IMR-90 (cell line): ENCODE measurements around the gene LPAR1. TPM values are rescaled to one million over a fixed set of nuclear protein-coding genes. Genes with fewer than 3 reads are reported as not detected.

ENCODE experiments used
- ATAC-seq: fragments of 200-7000 bp; cut with Tn5 transposase; 2 replicates; pipeline ENCODE4 v1.9.1; 2020; ENCODE audit warnings: low read depth, mild to moderate bottlenecking, moderate library complexity
- BruUV-seq: library from RNA; stranded (reverse); fragments of 400-500 nt; replicated peaks from 2 replicates; lab custom pipeline; 2021; lab: Mats Ljungman, UMichigan
- CTCF ChIA-PET: fragments of 300-600 bp; formaldehyde crosslinking; extraction: SDS; loops from one replicate; lab custom pipeline; 2021; ENCODE audit warnings: antibody characterized with exemption; lab: Yijun Ruan, JAX
- POLR2A ChIA-PET: fragments of 300-600 bp; sonication (Branson Sonifier 250); formaldehyde crosslinking; loops from one replicate; lab custom pipeline; 2022; ENCODE audit warnings: antibody characterized with exemption; ENCODE audit not compliant: unreplicated experiment; lab: Charles Lee
- DNase-seq: peaks from one replicate; pipeline ENCODE4 v3.0.0; 2013
- H2AFZ ChIP-seq: replicated peaks from 2 replicates; pipeline ENCODE3; 2013; ENCODE audit warnings: low read length, mild to moderate bottlenecking; ENCODE audit not compliant: poor library complexity
- H2AK5ac ChIP-seq: 2 replicates; pipeline ENCODE4 v1.6.1; 2013; ENCODE audit warnings: low read depth, low read length, inconsistent platforms
- H2AK9ac ChIP-seq: replicated peaks from 2 replicates; pipeline ENCODE3; 2013; ENCODE audit warnings: mild to moderate bottlenecking, low read depth, low read length, moderate library complexity; ENCODE audit not compliant: poor library complexity
- H2BK120ac ChIP-seq: 2 replicates; pipeline ENCODE4 v1.6.1; 2013; ENCODE audit warnings: low read depth, low read length, inconsistent platforms
- H2BK15ac ChIP-seq: 3 replicates; pipeline ENCODE4 v1.6.1; 2013; ENCODE audit warnings: low read depth, low read length, inconsistent platforms
- H2BK20ac ChIP-seq: 2 replicates; pipeline ENCODE4 v1.6.1; 2013; ENCODE audit warnings: low read depth, mild to moderate bottlenecking, inconsistent platforms, low read length, moderate library complexity
- H2BK5ac ChIP-seq: 2 replicates; pipeline ENCODE4 v1.6.1; 2013; ENCODE audit warnings: mild to moderate bottlenecking, low read depth, low read length, inconsistent platforms; ENCODE audit not compliant: poor library complexity, severe bottlenecking
- H3K14ac ChIP-seq: replicated peaks from 2 replicates; pipeline ENCODE4 v1.6.1; 2013; ENCODE audit warnings: low read depth, low read length, inconsistent platforms
- H3K18ac ChIP-seq: 2 replicates; pipeline ENCODE4 v1.6.1; 2013; ENCODE audit warnings: low read depth, low read length, control low read depth
- H3K23ac ChIP-seq: 2 replicates; pipeline ENCODE4 v1.6.1; 2013; ENCODE audit warnings: low read depth, low read length, inconsistent platforms
- H3K27ac ChIP-seq: 2 replicates; pipeline ENCODE4 v1.5.1; 2013; ENCODE audit warnings: mild to moderate bottlenecking, control low read depth, low read length; ENCODE audit not compliant: insufficient read depth
- H3K27me3 ChIP-seq: 2 replicates; pipeline ENCODE4 v1.6.1; 2013; ENCODE audit warnings: low read length; ENCODE audit not compliant: control insufficient read depth, insufficient read depth
- H3K36me3 ChIP-seq: 2 replicates; pipeline ENCODE4 v1.6.1; 2013; ENCODE audit warnings: low read length, mixed read lengths; ENCODE audit not compliant: control insufficient read depth, insufficient read depth
- H3K4ac ChIP-seq: 2 replicates; pipeline ENCODE4 v1.6.1; 2013; ENCODE audit warnings: low read depth, low read length, inconsistent platforms
- H3K4me1 ChIP-seq: 2 replicates; pipeline ENCODE4 v1.6.1; 2013; ENCODE audit warnings: low read length, mixed read lengths; ENCODE audit not compliant: control insufficient read depth, insufficient read depth
- H3K4me2 ChIP-seq: 2 replicates; pipeline ENCODE4 v1.6.1; 2013; ENCODE audit warnings: low read depth, mild to moderate bottlenecking, control low read depth, low read length, moderate library complexity
- H3K4me3 ChIP-seq: 2 replicates; pipeline ENCODE4 v1.5.1; 2013; ENCODE audit warnings: low read depth, mild to moderate bottlenecking, control low read depth, low read length, moderate library complexity; ENCODE audit not compliant: insufficient read depth
- H3K56ac ChIP-seq: 2 replicates; pipeline ENCODE4 v1.6.1; 2013; ENCODE audit warnings: low read length, inconsistent platforms; ENCODE audit not compliant: insufficient read depth; ENCODE audit errors: extremely low read depth
- H3K79me1 ChIP-seq, 2 experiments: 2 replicates each; pipeline ENCODE4 v1.6.1; 2013; ENCODE audit warnings: low read length in 2 of 2, inconsistent platforms in 1 of 2, low read depth in 1 of 2
- H3K9ac ChIP-seq: 2 replicates; pipeline ENCODE4 v1.6.1; 2013; ENCODE audit warnings: low read depth, low read length, control low read depth
- H3K9me1 ChIP-seq: 2 replicates; pipeline ENCODE4 v1.6.1; 2013; ENCODE audit warnings: low read length, inconsistent platforms; ENCODE audit not compliant: insufficient read depth
- H3K9me3 ChIP-seq: 2 replicates; pipeline ENCODE4 v1.6.1; 2013; ENCODE audit warnings: low read length; ENCODE audit not compliant: control insufficient read depth, insufficient read depth
- H4K20me1 ChIP-seq: 2 replicates; pipeline ENCODE4 v1.6.1; 2013; ENCODE audit warnings: low read length, inconsistent platforms; ENCODE audit not compliant: insufficient read depth
- H4K5ac ChIP-seq: 2 replicates; pipeline ENCODE4 v1.6.1; 2013; ENCODE audit warnings: mild to moderate bottlenecking, low read depth, low read length, control low read depth
- H4K8ac ChIP-seq, 2 experiments: 2 replicates each; pipeline ENCODE4 v1.6.1; 2013; ENCODE audit warnings: low read depth in 2 of 2, low read length in 2 of 2, control low read depth in 1 of 2, inconsistent platforms in 1 of 2
- H4K91ac ChIP-seq: 2 replicates; pipeline ENCODE4 v1.6.1; 2013; ENCODE audit warnings: low read depth, low read length, inconsistent platforms; ENCODE audit not compliant: insufficient read depth
- CEBPB ChIP-seq: IDR thresholded peaks from 2 replicates; pipeline ENCODE4 v1.6.1; 2012; ENCODE audit warnings: low read depth, low read length, improper control_type of control experiment
- MAFK ChIP-seq: IDR thresholded peaks from 2 replicates; pipeline ENCODE4 v1.6.1; 2012; ENCODE audit warnings: low read depth, low read length, improper control_type of control experiment
- NFE2L2 ChIP-seq: fragments of 150-350 bp; IDR thresholded peaks from 2 replicates; pipeline ENCODE4 v1.6.1; 2016; ENCODE audit warnings: low read depth, mild to moderate bottlenecking, low read length
- POLR2A ChIP-seq: IDR thresholded peaks from 2 replicates; pipeline ENCODE4 v1.6.1; 2012; ENCODE audit warnings: mild to moderate bottlenecking, low read depth, low read length
- RAD21 ChIP-seq: IDR thresholded peaks from 2 replicates; pipeline ENCODE4 v1.6.1; 2012; ENCODE audit warnings: low read length, improper control_type of control experiment
- USF2 ChIP-seq: fragments of 150-350 bp; IDR thresholded peaks from 2 replicates; pipeline ENCODE4 v1.6.1; 2017; ENCODE audit warnings: mild to moderate bottlenecking, antibody characterized with exemption, low read length, low read depth
- WGBS, 2 experiments: methylation state at CpG; one replicate each; pipeline versions ENCODE4 v1.1.5 to v1.1.7; 2013; ENCODE audit warnings: missing lambda C conversion rate in 2 of 2; ENCODE audit not compliant: insufficient read length in 1 of 2; ENCODE audit errors: extremely low coverage in 2 of 2; 5-methylcytosine and 5-hydroxymethylcytosine counted together
- dilution Hi-C: fragments of 300-500 bp; cut with HindIII; formaldehyde crosslinking; loops from one replicate; pipeline ENCODE4 v1.14.3; 2018; ENCODE audit warnings: low sequenced_read_pairs; ENCODE audit not compliant: unreplicated experiment
- in situ Hi-C: fragments of 300-500 bp; cut with MboI; formaldehyde crosslinking; loops from 3 replicates; pipeline ENCODE4 v1.14.3; 2019; ENCODE audit warnings: low sequenced_read_pairs, inconsistent platforms, mixed read lengths
- intact Hi-C: fragments of 100-400 bp; cut with micrococcal nuclease; formaldehyde crosslinking; loops from 2 replicates; pipeline ENCODE4 v1.10.0; 2022
- polyA plus RNA-seq, 3 experiments: library from polyadenylated mRNA; depleted of rRNA; stranded (reverse); fragments of >200 nt; gene quantifications; 2 replicates each; pipeline ENCODE4 v1.2.3, GENCODE V29; 2012; ENCODE audit warnings: low replicate concordance in 1 of 3
- total RNA-seq: library from RNA; depleted of rRNA; stranded (reverse); fragments of >200 nt; gene quantifications from 2 replicates; pipeline ENCODE4 v1.2.3, GENCODE V29; 2012
- TF ChIP-seq, protein P1 (sequence below): conservative IDR thresholded peaks from 2 replicates; pipeline ENCODE4 v1.5.1; 2012; ENCODE audit warnings: mild to moderate bottlenecking, low read depth, low read length, improper control_type of control experiment

The LPAR1 gene
- total and polyA plus RNA-seq, 2 of the 4 experiments (the other 2 are of a cell fraction), result 171 to 315 TPM

GRCh38 chr9:110939573-110939972 is 98.7 kb downstream of the LPAR1 start:
- H2BK120ac ChIP-seq, result no peak overlapping the region
- dilution Hi-C loops (no loop called here), intact Hi-C loops (loop anchor here (5.0 kb wide), 1 partner anchor 98 kb away; the partner anchor contains the start of gene LPAR1), in situ Hi-C loops (no loop called here)
- no TSS peak for BruUV-seq
- no peak overlapping the region; the same call in 1 of the 2 replicates for H3K23ac ChIP-seq
- peaks cover 26% of the 10 kb centered on the region for H3K4me1 ChIP-seq
- no peak for DNase-seq
- no peak overlapping the region for H2AK5ac ChIP-seq
- peaks cover 37% of the 10 kb centered on the region for H3K36me3 ChIP-seq
- no peak overlapping the region for H3K9ac ChIP-seq
- no peak overlapping the region for H2BK20ac ChIP-seq
- TF ChIP-seq CEBPB (no peak), NFE2L2 (no peak), POLR2A (no peak), RAD21 (no peak), MAFK (no peak), USF2 (no peak)
- TF ChIP-seq, protein P1, sequence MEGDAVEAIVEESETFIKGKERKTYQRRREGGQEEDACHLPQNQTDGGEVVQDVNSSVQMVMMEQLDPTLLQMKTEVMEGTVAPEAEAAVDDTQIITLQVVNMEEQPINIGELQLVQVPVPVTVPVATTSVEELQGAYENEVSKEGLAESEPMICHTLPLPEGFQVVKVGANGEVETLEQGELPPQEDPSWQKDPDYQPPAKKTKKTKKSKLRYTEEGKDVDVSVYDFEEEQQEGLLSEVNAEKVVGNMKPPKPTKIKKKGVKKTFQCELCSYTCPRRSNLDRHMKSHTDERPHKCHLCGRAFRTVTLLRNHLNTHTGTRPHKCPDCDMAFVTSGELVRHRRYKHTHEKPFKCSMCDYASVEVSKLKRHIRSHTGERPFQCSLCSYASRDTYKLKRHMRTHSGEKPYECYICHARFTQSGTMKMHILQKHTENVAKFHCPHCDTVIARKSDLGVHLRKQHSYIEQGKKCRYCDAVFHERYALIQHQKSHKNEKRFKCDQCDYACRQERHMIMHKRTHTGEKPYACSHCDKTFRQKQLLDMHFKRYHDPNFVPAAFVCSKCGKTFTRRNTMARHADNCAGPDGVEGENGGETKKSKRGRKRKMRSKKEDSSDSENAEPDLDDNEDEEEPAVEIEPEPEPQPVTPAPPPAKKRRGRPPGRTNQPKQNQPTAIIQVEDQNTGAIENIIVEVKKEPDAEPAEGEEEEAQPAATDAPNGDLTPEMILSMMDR, result no peak
- H4K5ac ChIP-seq, result no peak overlapping the region
- no peak overlapping the region for H2AK9ac ChIP-seq
- no peak overlapping the region for H3K4ac ChIP-seq
- peaks cover 54 to 73% of the 10 kb centered on the region in 2 experiments for H3K79me1 ChIP-seq
- no peaks in the 10 kb centered on the region for H3K9me3 ChIP-seq
- POLR2A ChIA-PET, result no interaction called here
- H4K91ac ChIP-seq, result no peak overlapping the region
- H3K4me3 ChIP-seq, result no peak overlapping the region
- no CpG with 5 or more reads among the region's 1 CpG for WGBS, 2 experiments
- H3K56ac ChIP-seq, result no peak overlapping the region
- no peak overlapping the region for H3K4me2 ChIP-seq
- no peak overlapping the region for H3K18ac ChIP-seq
- no peak overlapping the region for H3K27ac ChIP-seq
- H2BK15ac ChIP-seq, result no peak overlapping the region
- H4K8ac ChIP-seq, result 0 out of 4 replicates have a peak overlapping the region, but pooled peaks of 1 of the 2 experiments have one; percentile 1
- peaks cover 15% of the 10 kb centered on the region; the same call in 1 of the 2 replicates for H3K9me1 ChIP-seq
- ATAC-seq, result no peak
- CTCF ChIA-PET, result no interaction called here
- H3K27me3 ChIP-seq, result no peaks in the 10 kb centered on the region
- H3K14ac ChIP-seq, result no peak overlapping the region
- peak overlapping the region; percentile 59 for H2BK5ac ChIP-seq
- H2AFZ ChIP-seq, result no peak overlapping the region
- H4K20me1 ChIP-seq, result peaks cover 19% of the 10 kb centered on the region; the same call in 1 of the 2 replicates
